Stimulated activated effector memory CD8-positive, alpha-beta T cell treated with anti-CD3 and anti-CD28 coated beads, Interleukin-12 subunit alpha, Interleukin-12 subunit beta, amount 100 ng/mL, for 72 hours (primary cell): ENCODE results near the gene APCDD1.
"Not testable (repeated sequence)": the region's sequence is repeated elsewhere in the genome, so short reads cannot be mapped to it uniquely, and the experiment has no call there.

ENCODE experiments used
- ATAC-seq: fragments of 150-1000 bp; cut with Tn5 transposase; 2 replicates; pipeline ENCODE4 v1.10.0; 2021
- DNase-seq, 2 donors: peaks; one replicate each; pipeline ENCODE4 v3.0.0; 2021 to 2022; ENCODE audit warnings: low spot score in 2 of 2
- H3K27ac Mint-ChIP-seq: one replicate; pipeline ENCODE4 v1.8.0; 2022; ENCODE audit warnings: mild to moderate bottlenecking, mixed read lengths
- H3K36me3 Mint-ChIP-seq: one replicate; pipeline ENCODE4 v1.8.0; 2022; ENCODE audit warnings: mild to moderate bottlenecking, mixed read lengths
- H3K4me1 Mint-ChIP-seq: one replicate; pipeline ENCODE4 v1.8.0; 2022; ENCODE audit warnings: mixed read lengths
- H3K4me3 Mint-ChIP-seq: one replicate; pipeline ENCODE4 v1.8.0; 2022; ENCODE audit warnings: mild to moderate bottlenecking, mixed read lengths
- H3K9me3 Mint-ChIP-seq: one replicate; pipeline ENCODE4 v1.8.0; 2022; ENCODE audit warnings: mixed read lengths

APCDD1 gene

GRCh38 chr18:10486362-10486761 lies 31.9 kb downstream of the APCDD1 start:
- H3K27ac Mint-ChIP-seq: no peak overlapping the region
- peaks cover 11% of the 10 kb centered on the region for H3K4me1 Mint-ChIP-seq
- no peaks in the 10 kb centered on the region for H3K36me3 Mint-ChIP-seq
- ATAC-seq (no peak), DNase-seq (no peak)
- H3K4me3 Mint-ChIP-seq: no peak overlapping the region
- no peaks in the 10 kb centered on the region for H3K9me3 Mint-ChIP-seq

GRCh38 chr18:10487154-10487553 lies 32.7 kb downstream of the APCDD1 start:
- Mint-ChIP-seq H3K9me3 (no peaks in the 10 kb centered on the region), H3K27ac (no peak overlapping the region), H3K4me3 (no peak overlapping the region), H3K4me1 (peaks cover 11% of the 10 kb centered on the region), H3K36me3 (no peaks in the 10 kb centered on the region)
- ATAC-seq (no peak), DNase-seq (no peak)

- Mint-ChIP-seq H3K9me3 (no peaks in the 10 kb centered on the region), H3K4me3 (no peak overlapping the region), H3K36me3 (no peaks in the 10 kb centered on the region), H3K4me1 (peaks cover 11% of the 10 kb centered on the region), H3K27ac (no peak overlapping the region)
- no peak for DNase-seq
- no peak for ATAC-seq
Measured at GRCh38 chr18:10488017-10488416, 33.6 kb downstream of the APCDD1 start.

- DNase-seq (peak; percentile 26 to 61), ATAC-seq (peak; percentile 97)
- H3K9me3 Mint-ChIP-seq: no peaks in the 10 kb centered on the region
- H3K36me3 Mint-ChIP-seq: no peaks in the 10 kb centered on the region
- H3K27ac Mint-ChIP-seq: peak overlapping the region; percentile 48
- peaks cover 11% of the 10 kb centered on the region for H3K4me1 Mint-ChIP-seq
- H3K4me3 Mint-ChIP-seq: no peak overlapping the region
Measured at GRCh38 chr18:10490401-10491165, 36.1 kb downstream of the APCDD1 start.

- ATAC-seq: no peak
- no peak for DNase-seq
- Mint-ChIP-seq H3K4me1 (peaks cover 17% of the 10 kb centered on the region), H3K36me3 (no peaks in the 10 kb centered on the region), H3K9me3 (no peaks in the 10 kb centered on the region), H3K4me3 (no peak overlapping the region), H3K27ac (no peak overlapping the region)
Measured at GRCh38 chr18:10495936-10496335, 41.5 kb downstream of the APCDD1 start.

GRCh38 chr18:10497206-10497749 lies 42.8 kb downstream of the APCDD1 start:
- Mint-ChIP-seq H3K27ac (no peak overlapping the region), H3K36me3 (no peaks in the 10 kb centered on the region), H3K9me3 (no peaks in the 10 kb centered on the region), H3K4me1 (peaks cover 15% of the 10 kb centered on the region), H3K4me3 (no peak overlapping the region)
- DNase-seq (no peak), ATAC-seq (no peak)

- H3K36me3 Mint-ChIP-seq: no peaks in the 10 kb centered on the region
- ATAC-seq: peak; percentile 98
- peak in 1 of 2 donors; percentile 45 for DNase-seq
- H3K4me1 Mint-ChIP-seq: peaks cover 15% of the 10 kb centered on the region
- no peaks in the 10 kb centered on the region for H3K9me3 Mint-ChIP-seq
- no peak overlapping the region for H3K4me3 Mint-ChIP-seq
- H3K27ac Mint-ChIP-seq: no peak overlapping the region
Measured at GRCh38 chr18:10499230-10499629, 44.8 kb downstream of the APCDD1 start.

GRCh38 chr18:10500038-10500437 lies 45.6 kb downstream of the APCDD1 start:
- Mint-ChIP-seq H3K4me3 (no peak overlapping the region), H3K36me3 (no peaks in the 10 kb centered on the region), H3K4me1 (peaks cover 15% of the 10 kb centered on the region), H3K27ac (no peak overlapping the region), H3K9me3 (no peaks in the 10 kb centered on the region)
- DNase-seq: no peak
- peak; percentile 67 for ATAC-seq

- Mint-ChIP-seq H3K9me3 (peaks cover 9% of the 10 kb centered on the region), H3K4me1 (peaks cover 5% of the 10 kb centered on the region), H3K36me3 (no peaks in the 10 kb centered on the region), H3K27ac (no peak overlapping the region), H3K4me3 (no peak overlapping the region)
- no peak for ATAC-seq
- no peak for DNase-seq
Measured at GRCh38 chr18:10504723-10505122, 50.3 kb downstream of the APCDD1 start.

GRCh38 chr18:10505892-10506291 lies 51.5 kb downstream of the APCDD1 start:
- not testable (repeated sequence) for H3K4me3 Mint-ChIP-seq, DNase-seq, H3K4me1 Mint-ChIP-seq, H3K9me3 Mint-ChIP-seq, H3K36me3 Mint-ChIP-seq, H3K27ac Mint-ChIP-seq, ATAC-seq

GRCh38 chr18:10508591-10508990 lies 54.2 kb downstream of the APCDD1 start:
- no peak for ATAC-seq
- H3K4me3 Mint-ChIP-seq: no peak overlapping the region
- DNase-seq: no peak
- H3K36me3 Mint-ChIP-seq: no peaks in the 10 kb centered on the region
- no peaks in the 10 kb centered on the region for H3K4me1 Mint-ChIP-seq
- peaks cover 9% of the 10 kb centered on the region for H3K9me3 Mint-ChIP-seq
- H3K27ac Mint-ChIP-seq: no peak overlapping the region

- no peak for ATAC-seq
- no peak overlapping the region for H3K4me3 Mint-ChIP-seq
- no peaks in the 10 kb centered on the region for H3K4me1 Mint-ChIP-seq
- H3K36me3 Mint-ChIP-seq: no peaks in the 10 kb centered on the region
- H3K27ac Mint-ChIP-seq: no peak overlapping the region
- peaks cover 9% of the 10 kb centered on the region for H3K9me3 Mint-ChIP-seq
- no peak for DNase-seq
Measured at GRCh38 chr18:10511236-10511635, 56.8 kb downstream of the APCDD1 start.

GRCh38 chr18:10514082-10514481 lies 59.6 kb downstream of the APCDD1 start:
- H3K4me3 Mint-ChIP-seq: no peak overlapping the region
- no peak overlapping the region for H3K27ac Mint-ChIP-seq
- H3K36me3 Mint-ChIP-seq: no peaks in the 10 kb centered on the region
- no peak for ATAC-seq
- H3K4me1 Mint-ChIP-seq: peaks cover 1% of the 10 kb centered on the region
- peaks cover 3% of the 10 kb centered on the region for H3K9me3 Mint-ChIP-seq
- no peak for DNase-seq

- H3K27ac Mint-ChIP-seq: no peak overlapping the region
- H3K36me3 Mint-ChIP-seq: no peaks in the 10 kb centered on the region
- DNase-seq (no peak), ATAC-seq (no peak)
- H3K4me1 Mint-ChIP-seq: peaks cover 6% of the 10 kb centered on the region
- H3K4me3 Mint-ChIP-seq: no peak overlapping the region
- peaks cover 3% of the 10 kb centered on the region for H3K9me3 Mint-ChIP-seq
Measured at GRCh38 chr18:10514601-10515000, 60.2 kb downstream of the APCDD1 start.

- DNase-seq (no peak), ATAC-seq (no peak)
- Mint-ChIP-seq H3K27ac (no peak overlapping the region), H3K4me3 (no peak overlapping the region), H3K4me1 (peaks cover 7% of the 10 kb centered on the region), H3K9me3 (peaks cover 3% of the 10 kb centered on the region), H3K36me3 (no peaks in the 10 kb centered on the region)
Measured at GRCh38 chr18:10515456-10515855, 61.0 kb downstream of the APCDD1 start.

GRCh38 chr18:10516078-10516477 lies 61.6 kb downstream of the APCDD1 start:
- Mint-ChIP-seq H3K4me1 (peaks cover 7% of the 10 kb centered on the region), H3K36me3 (no peaks in the 10 kb centered on the region), H3K27ac (no peak overlapping the region), H3K9me3 (peaks cover 3% of the 10 kb centered on the region), H3K4me3 (no peak overlapping the region)
- ATAC-seq (no peak), DNase-seq (no peak)
